ENCODE data around the gene YTHDC2.

DNA sequence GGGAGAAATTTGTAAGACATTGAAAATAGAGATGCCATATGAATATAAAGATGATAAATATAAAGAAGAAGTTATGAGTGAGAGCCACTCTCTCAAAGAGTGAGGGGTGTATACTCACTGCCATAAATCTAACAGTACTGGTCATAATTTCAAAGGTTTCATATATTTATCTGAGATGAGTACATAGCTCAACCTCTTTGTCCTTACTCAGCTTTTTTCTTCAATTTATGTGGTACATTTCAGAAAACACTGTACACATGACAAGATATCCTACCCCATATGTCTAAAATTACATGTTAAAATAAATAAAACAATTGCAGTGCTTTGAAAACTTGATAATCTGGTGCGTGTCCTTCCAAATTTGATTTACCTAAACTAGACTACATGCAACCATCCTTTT, 20.0 kb upstream of the YTHDC2 start:
- TF ChIP-seq, protein P1, sequence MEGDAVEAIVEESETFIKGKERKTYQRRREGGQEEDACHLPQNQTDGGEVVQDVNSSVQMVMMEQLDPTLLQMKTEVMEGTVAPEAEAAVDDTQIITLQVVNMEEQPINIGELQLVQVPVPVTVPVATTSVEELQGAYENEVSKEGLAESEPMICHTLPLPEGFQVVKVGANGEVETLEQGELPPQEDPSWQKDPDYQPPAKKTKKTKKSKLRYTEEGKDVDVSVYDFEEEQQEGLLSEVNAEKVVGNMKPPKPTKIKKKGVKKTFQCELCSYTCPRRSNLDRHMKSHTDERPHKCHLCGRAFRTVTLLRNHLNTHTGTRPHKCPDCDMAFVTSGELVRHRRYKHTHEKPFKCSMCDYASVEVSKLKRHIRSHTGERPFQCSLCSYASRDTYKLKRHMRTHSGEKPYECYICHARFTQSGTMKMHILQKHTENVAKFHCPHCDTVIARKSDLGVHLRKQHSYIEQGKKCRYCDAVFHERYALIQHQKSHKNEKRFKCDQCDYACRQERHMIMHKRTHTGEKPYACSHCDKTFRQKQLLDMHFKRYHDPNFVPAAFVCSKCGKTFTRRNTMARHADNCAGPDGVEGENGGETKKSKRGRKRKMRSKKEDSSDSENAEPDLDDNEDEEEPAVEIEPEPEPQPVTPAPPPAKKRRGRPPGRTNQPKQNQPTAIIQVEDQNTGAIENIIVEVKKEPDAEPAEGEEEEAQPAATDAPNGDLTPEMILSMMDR (IDR thresholded peaks at IDR 0.05; ENCODE audit: insufficient read depth, low read length): no peak
- no peak for TF ChIP-seq POLR2AphosphoS5 (IDR thresholded peaks at IDR 0.05; ENCODE audit: low read depth)
- TF ChIP-seq, protein P2, sequence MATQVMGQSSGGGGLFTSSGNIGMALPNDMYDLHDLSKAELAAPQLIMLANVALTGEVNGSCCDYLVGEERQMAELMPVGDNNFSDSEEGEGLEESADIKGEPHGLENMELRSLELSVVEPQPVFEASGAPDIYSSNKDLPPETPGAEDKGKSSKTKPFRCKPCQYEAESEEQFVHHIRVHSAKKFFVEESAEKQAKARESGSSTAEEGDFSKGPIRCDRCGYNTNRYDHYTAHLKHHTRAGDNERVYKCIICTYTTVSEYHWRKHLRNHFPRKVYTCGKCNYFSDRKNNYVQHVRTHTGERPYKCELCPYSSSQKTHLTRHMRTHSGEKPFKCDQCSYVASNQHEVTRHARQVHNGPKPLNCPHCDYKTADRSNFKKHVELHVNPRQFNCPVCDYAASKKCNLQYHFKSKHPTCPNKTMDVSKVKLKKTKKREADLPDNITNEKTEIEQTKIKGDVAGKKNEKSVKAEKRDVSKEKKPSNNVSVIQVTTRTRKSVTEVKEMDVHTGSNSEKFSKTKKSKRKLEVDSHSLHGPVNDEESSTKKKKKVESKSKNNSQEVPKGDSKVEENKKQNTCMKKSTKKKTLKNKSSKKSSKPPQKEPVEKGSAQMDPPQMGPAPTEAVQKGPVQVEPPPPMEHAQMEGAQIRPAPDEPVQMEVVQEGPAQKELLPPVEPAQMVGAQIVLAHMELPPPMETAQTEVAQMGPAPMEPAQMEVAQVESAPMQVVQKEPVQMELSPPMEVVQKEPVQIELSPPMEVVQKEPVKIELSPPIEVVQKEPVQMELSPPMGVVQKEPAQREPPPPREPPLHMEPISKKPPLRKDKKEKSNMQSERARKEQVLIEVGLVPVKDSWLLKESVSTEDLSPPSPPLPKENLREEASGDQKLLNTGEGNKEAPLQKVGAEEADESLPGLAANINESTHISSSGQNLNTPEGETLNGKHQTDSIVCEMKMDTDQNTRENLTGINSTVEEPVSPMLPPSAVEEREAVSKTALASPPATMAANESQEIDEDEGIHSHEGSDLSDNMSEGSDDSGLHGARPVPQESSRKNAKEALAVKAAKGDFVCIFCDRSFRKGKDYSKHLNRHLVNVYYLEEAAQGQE (IDR thresholded peaks at IDR 0.05; ENCODE audit: insufficient replicate concordance, low read depth): no peak
- no peak for TF ChIP-seq GABPA (IDR thresholded peaks at IDR 0.05; ENCODE audit: low read depth)
- no peak for TF ChIP-seq SPI1 (IDR thresholded peaks at IDR 0.05; ENCODE audit: borderline replicate concordance, low read depth)
